ENCODE measurements around the gene ACTG1. TPM values are rescaled to one million over a fixed set of nuclear protein-coding genes. Genes with fewer than 3 reads are reported as not detected.

ACTG1 gene
- 1,000 to 10,000 TPM in 2 of 9 donors, 100 to 1,000 TPM in 7; 335 to 1,653 (median 423) TPM for total RNA-seq
- polyA plus RNA-seq = 1,000 to 10,000 TPM in 1 of 2 donors, 100 to 1,000 TPM in 1; 149 to 1,468 TPM
- long read RNA-seq, donor 1, transcript ACTG1-212 (4 exons, 1,698 nt) = minor isoform, 15 of 312 reads
- long read RNA-seq, donor 1, transcript ACTG1-206 (6 exons, 1,919 nt) = major isoform, 199 of 312 reads
- long read RNA-seq, donor 1, transcript ACTG1-207 (3 exons, 1,678 nt) = minor isoform, 13 of 312 reads
- long read RNA-seq, donor 1, transcript ACTG1-205 (7 exons, 1,168 nt) = minor isoform, 24 of 312 reads
- long read RNA-seq, donor 1, partial matches to known transcripts = 15 of 312 reads
- long read RNA-seq, donor 1, other reads (novel, unspliced or antisense) = 37 of 312 reads
- long read RNA-seq, donor 2, transcript ACTG1-214 (7 exons, 1,720 nt) = minor isoform, 74 of 944 reads
- long read RNA-seq, donor 2, transcript ACTG1-205 (7 exons, 1,168 nt) = minor isoform, 25 of 944 reads
- long read RNA-seq, donor 2, transcript ACTG1-212 (4 exons, 1,698 nt) = minor isoform, 16 of 944 reads
- long read RNA-seq, donor 2, transcript ACTG1-206 (6 exons, 1,919 nt) = major isoform, 748 of 944 reads
- long read RNA-seq, donor 2, partial matches to known transcripts = 13 of 944 reads
- long read RNA-seq, donor 2, other reads (novel, unspliced or antisense) = 46 of 944 reads
- long read RNA-seq, donor 3, transcript ACTG1-206 (6 exons, 1,919 nt) = major isoform, 254 of 391 reads
- long read RNA-seq, donor 3, transcript ACTG1-212 (4 exons, 1,698 nt) = minor isoform, 10 of 391 reads
- long read RNA-seq, donor 3, transcript ACTG1-207 (3 exons, 1,678 nt) = minor isoform, 14 of 391 reads
- long read RNA-seq, donor 3, transcript ACTG1-205 (7 exons, 1,168 nt) = minor isoform, 29 of 391 reads
- long read RNA-seq, donor 3, partial matches to known transcripts = 12 of 391 reads
- long read RNA-seq, donor 3, other reads (novel, unspliced or antisense) = 63 of 391 reads

DNA sequence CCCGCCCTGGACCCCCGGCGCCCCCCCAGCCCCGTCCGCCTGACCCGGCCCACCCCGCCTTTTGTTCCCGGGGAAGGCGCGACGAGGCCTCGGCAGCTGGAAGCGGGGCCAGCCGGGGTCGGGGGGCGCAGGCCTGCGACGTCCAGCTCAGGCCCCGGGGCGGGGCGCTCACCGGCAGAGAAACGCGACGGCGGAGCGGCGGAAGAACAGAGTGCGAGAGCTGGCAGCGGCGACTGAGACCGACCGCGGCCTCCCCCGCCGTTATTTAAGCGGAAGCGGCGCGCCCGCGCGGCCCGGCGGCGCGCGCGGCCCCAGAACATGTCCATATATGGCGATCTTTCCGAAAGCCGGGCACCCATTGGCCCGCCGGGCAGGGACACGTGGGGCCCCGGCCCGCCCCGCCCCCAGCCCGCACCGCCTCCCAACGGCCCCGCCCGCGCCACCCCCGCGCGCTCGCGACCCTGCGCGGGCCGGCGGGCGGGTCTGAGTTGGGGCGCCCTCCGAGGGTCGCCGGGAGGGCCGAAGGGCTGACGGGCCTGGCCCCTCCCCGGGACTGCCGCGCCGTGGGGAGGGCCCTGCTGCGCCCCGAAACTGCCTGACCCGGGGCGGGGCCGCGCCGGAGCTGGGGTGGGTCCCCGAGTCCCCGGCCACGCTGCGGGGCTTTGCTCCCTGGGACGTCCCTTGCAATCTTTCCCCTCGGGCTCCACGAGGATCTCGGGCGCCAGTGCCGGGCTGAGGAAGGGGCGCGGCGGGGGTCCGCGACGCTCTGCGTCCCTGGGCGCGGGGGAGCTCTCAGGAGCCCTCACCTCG is at the start of gene ACTG1:
Gene ACTG1 (minus strand): TSS at position 238 of the 810 bp plus-strand sequence. CDS start 445 bp downstream, outside the sequence.
- Histone ChIP-seq H3K27me3 (no peaks in the 10 kb centered on the region), H3K4me3 (peak within 1 kb of the TSS; percentile 81 to 99 (median 94)), H3K27ac (peak within 1 kb of the TSS; percentile 96 to 100 (median 100)), H3K36me3 (peaks cover 18 to 43% (median 37%) of the 10 kb centered on the region in 9 donors), H3K4me1 (peaks cover 6 to 58% (median 39%) of the 10 kb centered on the region in 12 donors), H3K9me3 (peaks cover 0 to 4% (median 0%) of the 10 kb centered on the region in 12 donors)
- peak; percentile 83 to 94 for TF ChIP-seq POLR2A (IDR thresholded peaks at IDR 0.05)
- TF ChIP-seq, protein P1, sequence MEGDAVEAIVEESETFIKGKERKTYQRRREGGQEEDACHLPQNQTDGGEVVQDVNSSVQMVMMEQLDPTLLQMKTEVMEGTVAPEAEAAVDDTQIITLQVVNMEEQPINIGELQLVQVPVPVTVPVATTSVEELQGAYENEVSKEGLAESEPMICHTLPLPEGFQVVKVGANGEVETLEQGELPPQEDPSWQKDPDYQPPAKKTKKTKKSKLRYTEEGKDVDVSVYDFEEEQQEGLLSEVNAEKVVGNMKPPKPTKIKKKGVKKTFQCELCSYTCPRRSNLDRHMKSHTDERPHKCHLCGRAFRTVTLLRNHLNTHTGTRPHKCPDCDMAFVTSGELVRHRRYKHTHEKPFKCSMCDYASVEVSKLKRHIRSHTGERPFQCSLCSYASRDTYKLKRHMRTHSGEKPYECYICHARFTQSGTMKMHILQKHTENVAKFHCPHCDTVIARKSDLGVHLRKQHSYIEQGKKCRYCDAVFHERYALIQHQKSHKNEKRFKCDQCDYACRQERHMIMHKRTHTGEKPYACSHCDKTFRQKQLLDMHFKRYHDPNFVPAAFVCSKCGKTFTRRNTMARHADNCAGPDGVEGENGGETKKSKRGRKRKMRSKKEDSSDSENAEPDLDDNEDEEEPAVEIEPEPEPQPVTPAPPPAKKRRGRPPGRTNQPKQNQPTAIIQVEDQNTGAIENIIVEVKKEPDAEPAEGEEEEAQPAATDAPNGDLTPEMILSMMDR (IDR thresholded peaks at IDR 0.05) = no peak
- intact Hi-C loops (cut with DNase I) = loop anchor here in 5 of 10 donors (2.0 to 10.0 kb wide), 7 partner anchors 28 to 352 kb away; partner anchors contain the start of genes BAHCC1 (in 2 of the 5), FAAP100 (in 1 of the 5) and P4HB (in 1 of the 5)
- ATAC-seq (peak; percentile 61 to 77 (median 66)), DNase-seq (peak; percentile 94 to 96 (median 95))
- WGBS, 4 donors = 0 to 1% (median 0%) methylated on average over 28 to 111 of the region's 111 CpGs

DNA sequence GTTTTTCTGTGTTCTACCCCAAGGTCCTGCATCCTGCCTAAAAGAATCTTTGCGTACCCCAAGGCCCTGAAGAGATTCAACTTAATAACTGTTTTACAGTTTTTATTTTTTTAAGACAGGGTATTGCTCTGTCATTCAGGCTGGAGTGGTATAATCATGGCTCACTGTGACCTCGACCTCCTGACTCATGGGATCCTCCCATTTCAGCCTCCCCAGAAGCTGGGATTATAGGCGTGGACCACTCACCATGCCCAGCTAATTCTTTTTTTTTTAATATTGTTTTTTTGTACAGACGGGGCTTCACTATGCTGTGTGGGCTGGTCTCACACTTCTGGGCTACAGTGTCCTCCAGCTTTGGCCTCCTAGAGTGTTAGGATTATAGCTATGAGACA is 48.9 kb upstream of the ACTG1 start:
- Histone ChIP-seq H3K4me3 (no peak overlapping the region), H3K9me3 (no peaks in the 10 kb centered on the region), H3K27me3 (no peaks in the 10 kb centered on the region), H3K27ac (peak overlapping the region in 3 of 12 donors; percentile 8 to 59 (median 16)), H3K36me3 (peaks cover 3 to 99% (median 94%) of the 10 kb centered on the region in 9 donors), H3K4me1 (peaks cover 5 to 74% (median 23%) of the 10 kb centered on the region in 12 donors)
- DNase-seq (no peak), ATAC-seq (no peak)
- 80 to 87% (median 84%) methylated on average over 4 of the region's 4 CpGs for WGBS, 4 donors
- TF ChIP-seq POLR2A (IDR thresholded peaks at IDR 0.05) = no peak
- TF ChIP-seq, protein P1 (IDR thresholded peaks at IDR 0.05) = no peak
- intact Hi-C loops (cut with DNase I) = loop anchor here in 1 of 10 donors (5.0 kb wide), 1 partner anchor 41 kb away; no protein-coding TSS in a partner anchor

DNA sequence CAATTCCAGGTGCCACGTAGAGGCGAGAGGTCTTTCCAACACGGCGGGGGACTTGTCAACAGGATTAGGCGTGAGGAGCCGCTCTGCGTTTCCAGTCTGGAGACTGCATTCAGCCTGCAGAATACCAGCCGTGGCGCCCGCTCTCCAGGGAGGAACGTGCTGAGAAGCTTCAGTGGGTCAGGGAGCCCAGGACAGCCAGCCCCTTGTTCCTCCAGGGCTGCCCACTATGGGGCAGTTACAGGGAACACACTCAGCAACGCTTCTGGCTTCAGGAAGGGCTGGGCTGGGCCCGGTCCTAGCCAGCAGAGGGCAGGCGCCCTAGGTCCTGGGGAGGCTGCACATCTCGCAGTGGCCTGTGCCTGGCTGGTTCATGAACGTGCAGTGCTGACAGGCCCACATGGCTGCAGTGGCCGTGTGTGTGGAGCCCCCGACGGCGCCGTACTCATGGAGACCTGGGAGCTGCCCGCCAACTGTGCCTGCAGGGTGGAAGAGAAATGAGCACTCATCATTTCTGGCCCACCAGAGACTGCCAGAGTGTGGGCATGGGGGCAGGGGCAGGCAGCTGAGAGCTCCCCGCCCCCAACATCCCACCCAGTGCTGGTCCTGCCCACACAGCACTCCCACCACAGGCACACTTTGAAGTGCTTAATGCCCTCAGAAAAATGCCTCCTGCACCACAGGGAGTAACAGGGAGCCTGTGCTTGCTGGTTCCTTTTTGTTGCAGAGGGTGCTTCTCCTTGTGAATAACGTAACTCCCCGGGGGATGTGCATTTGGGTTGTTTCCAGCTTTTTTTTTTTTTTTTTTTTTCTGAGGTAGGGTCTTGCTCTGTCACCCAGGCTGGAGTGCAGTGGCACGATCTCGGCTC is 46.6 kb upstream of the ACTG1 start:
- no peak for TF ChIP-seq POLR2A (IDR thresholded peaks at IDR 0.05)
- TF ChIP-seq, protein P1 (IDR thresholded peaks at IDR 0.05) = peak in 10 of 12 donors; percentile 14 to 57 (median 36)
- peak in 3 of 5 donors; percentile 57 to 71 (median 62) for DNase-seq
- H3K27ac ChIP-seq = peak overlapping the region in 5 of 12 donors; percentile 17 to 79 (median 31)
- peak; percentile 56 to 80 (median 70) for ATAC-seq
- no peaks in the 10 kb centered on the region for H3K9me3 ChIP-seq
- intact Hi-C loops (cut with DNase I) = loop anchor here in 4 of 10 donors (5.0 kb wide), 1 partner anchor 43 kb away; no protein-coding TSS in a partner anchor
- no peak overlapping the region for H3K4me3 ChIP-seq
- peaks cover 0 to 81% (median 71%) of the 10 kb centered on the region in 9 donors for H3K36me3 ChIP-seq
- WGBS, 4 donors = 50 to 56% (median 54%) methylated on average over 27 of the region's 27 CpGs
- H3K27me3 ChIP-seq = no peaks in the 10 kb centered on the region
- H3K4me1 ChIP-seq = peaks cover 0 to 65% (median 21%) of the 10 kb centered on the region in 12 donors
